ENCODE results near the gene CMIP. TPM values are rescaled to one million over a fixed set of nuclear protein-coding genes. Genes with fewer than 3 reads are reported as not detected.
A peak's percentile ranks its signal among the peaks of the same experiment; 100 is the strongest.
"Not testable (repeated sequence)": the region's sequence is repeated elsewhere in the genome, so short reads cannot be mapped to it uniquely, and the experiment has no call there.

The CMIP gene
- total and polyA plus RNA-seq, 3 experiments from 2014 or later: 1.0 to 24.4 (median 23.6) TPM

GRCh38 chr16:81522108-81522701 lies 77.6 kb downstream of the CMIP start:
- ChIA-PET POLR2A (interaction anchor here (1.7 to 2.3 kb wide), 2 partner anchors 52 to 76 kb away, joined by 4 to 6 read pairs; no protein-coding TSS in a partner anchor), CTCF (interaction anchor here (0.9 kb wide), 2 partner anchors 37 to 77 kb away, joined by 3 read pairs; no protein-coding TSS in a partner anchor)
- Histone ChIP-seq H3K4me3 (ENCODE audit: low read length) (no peak overlapping the region), H3K36me3 (ENCODE audit: insufficient read depth, low read length) (no peaks in the 10 kb centered on the region), H3K27ac (ENCODE audit: low read depth, low read length) (peak overlapping the region; percentile 91), H3K27me3 (ENCODE audit: insufficient read depth, low read length, poor library complexity, severe bottlenecking) (no peaks in the 10 kb centered on the region), H3K4me1 (ENCODE audit: insufficient read depth, low read length) (peaks cover 67% of the 10 kb centered on the region), H3K9me3 (ENCODE audit: low read length) (no peaks in the 10 kb centered on the region)
- peak overlapping the region; percentile 95 to 100 (median 99) for H3K27ac Mint-ChIP-seq
- peaks cover 0 to 4% (median 0%) of the 10 kb centered on the region in 5 donors for H3K9me3 Mint-ChIP-seq
- peak in 4 of 5 donors; percentile 27 to 81 (median 60) for DNase-seq
- peak overlapping the region; percentile 66 to 90 (median 77) for H3K4me3 Mint-ChIP-seq
- peaks cover 0 to 6% of the 10 kb centered on the region in 2 donors for H3K27me3 Mint-ChIP-seq
- peaks cover 70 to 77% (median 76%) of the 10 kb centered on the region in 3 donors for H3K4me1 Mint-ChIP-seq
- H3K36me3 Mint-ChIP-seq: peaks cover 0 to 12% (median 0%) of the 10 kb centered on the region in 3 donors

- H3K9me3 ChIP-seq (ENCODE audit: low read length); H3K27me3 ChIP-seq (ENCODE audit: insufficient read depth, low read length, poor library complexity, severe bottlenecking); CTCF ChIA-PET; H3K27me3 Mint-ChIP-seq; H3K9me3 Mint-ChIP-seq; H3K4me3 ChIP-seq (ENCODE audit: low read length); H3K36me3 Mint-ChIP-seq; H3K36me3 ChIP-seq (ENCODE audit: insufficient read depth, low read length); POLR2A ChIA-PET: not testable (repeated sequence)
- peak overlapping the region; percentile 55 to 90 (median 68) for H3K4me3 Mint-ChIP-seq
- peak overlapping the region; percentile 95 to 100 (median 99) for H3K27ac Mint-ChIP-seq
- Histone ChIP-seq H3K27ac (ENCODE audit: low read depth, low read length) (peak overlapping the region; percentile 91), H3K4me1 (ENCODE audit: insufficient read depth, low read length) (peaks cover 73% of the 10 kb centered on the region)
- H3K4me1 Mint-ChIP-seq: peaks cover 76 to 83% (median 83%) of the 10 kb centered on the region in 3 donors
- peak in 3 of 5 donors; percentile 14 to 59 (median 24) for DNase-seq
These were observed 78.2 kb downstream of the CMIP start for GRCh38 chr16:81522851-81523250.

- Mint-ChIP-seq H3K4me1 (peaks cover 82 to 90% (median 88%) of the 10 kb centered on the region in 3 donors), H3K9me3 (peaks cover 0 to 4% (median 0%) of the 10 kb centered on the region in 5 donors), H3K27ac (peak overlapping the region; percentile 95 to 100 (median 99)), H3K4me3 (peak overlapping the region; percentile 23 to 90 (median 66)), H3K27me3 (peaks cover 0 to 6% of the 10 kb centered on the region in 2 donors), H3K36me3 (peaks cover 0 to 5% (median 0%) of the 10 kb centered on the region in 3 donors)
- CTCF ChIA-PET: interaction anchor here (1.0 to 1.4 kb wide), 2 partner anchors 9 to 50 kb away, joined by 3 read pairs; no protein-coding TSS in a partner anchor
- POLR2A ChIA-PET: interaction anchor here (1.2 kb wide), 1 partner anchor 54 kb away, joined by 4 read pairs; no protein-coding TSS in a partner anchor
- Histone ChIP-seq H3K27me3 (ENCODE audit: insufficient read depth, low read length, poor library complexity, severe bottlenecking) (no peaks in the 10 kb centered on the region), H3K9me3 (ENCODE audit: low read length) (no peaks in the 10 kb centered on the region), H3K27ac (ENCODE audit: low read depth, low read length) (peak overlapping the region; percentile 91), H3K4me1 (ENCODE audit: insufficient read depth, low read length) (peaks cover 78% of the 10 kb centered on the region), H3K4me3 (ENCODE audit: low read length) (no peak overlapping the region), H3K36me3 (ENCODE audit: insufficient read depth, low read length) (no peaks in the 10 kb centered on the region)
- DNase-seq: peak in 4 of 5 donors; percentile 14 to 66 (median 28)
These were observed 78.9 kb downstream of the CMIP start for GRCh38 chr16:81523387-81524115.

- no peak overlapping the region for H3K4me3 ChIP-seq (ENCODE audit: low read length)
- H3K4me1 Mint-ChIP-seq: peaks cover 89 to 96% (median 94%) of the 10 kb centered on the region in 3 donors
- ChIA-PET POLR2A (interaction anchor here (1.2 kb wide), 1 partner anchor 54 kb away, joined by 4 read pairs; no protein-coding TSS in a partner anchor), CTCF (interaction anchor here (1.0 to 1.4 kb wide), 2 partner anchors 8 to 51 kb away, joined by 3 read pairs; no protein-coding TSS in a partner anchor)
- peaks cover 0 to 5% (median 0%) of the 10 kb centered on the region in 3 donors for H3K36me3 Mint-ChIP-seq
- H3K27ac Mint-ChIP-seq: peak overlapping the region; percentile 95 to 100 (median 99)
- peaks cover 0 to 4% (median 0%) of the 10 kb centered on the region in 5 donors for H3K9me3 Mint-ChIP-seq
- no peaks in the 10 kb centered on the region for H3K9me3 ChIP-seq (ENCODE audit: low read length)
- H3K27me3 ChIP-seq (ENCODE audit: insufficient read depth, low read length, poor library complexity, severe bottlenecking): no peaks in the 10 kb centered on the region
- peak overlapping the region; percentile 91 for H3K27ac ChIP-seq (ENCODE audit: low read depth, low read length)
- H3K27me3 Mint-ChIP-seq: peaks cover 0 to 6% of the 10 kb centered on the region in 2 donors
- H3K4me1 ChIP-seq (ENCODE audit: insufficient read depth, low read length): peaks cover 78% of the 10 kb centered on the region
- peak overlapping the region; percentile 45 to 70 (median 59) for H3K4me3 Mint-ChIP-seq
- no peaks in the 10 kb centered on the region for H3K36me3 ChIP-seq (ENCODE audit: insufficient read depth, low read length)
- DNase-seq: peak in 4 of 5 donors; percentile 71 to 89 (median 83)
These were observed 79.8 kb downstream of the CMIP start for GRCh38 chr16:81524382-81524781.

GRCh38 chr16:81524885-81525284 lies 80.3 kb downstream of the CMIP start:
- POLR2A ChIA-PET: interaction anchor here (0.6 kb wide), 1 partner anchor 226 kb away, joined by 7 read pairs; no protein-coding TSS in a partner anchor
- H3K9me3 Mint-ChIP-seq; H3K27me3 Mint-ChIP-seq; H3K36me3 Mint-ChIP-seq; H3K27me3 ChIP-seq (ENCODE audit: insufficient read depth, low read length, poor library complexity, severe bottlenecking); H3K9me3 ChIP-seq (ENCODE audit: low read length); DNase-seq; H3K4me3 ChIP-seq (ENCODE audit: low read length); H3K36me3 ChIP-seq (ENCODE audit: insufficient read depth, low read length): not testable (repeated sequence)
- peak overlapping the region; percentile 91 for H3K27ac ChIP-seq (ENCODE audit: low read depth, low read length)
- Mint-ChIP-seq H3K4me1 (peaks cover 87 to 93% (median 89%) of the 10 kb centered on the region in 3 donors), H3K4me3 (peak overlapping the region in 6 of 7 donors; percentile 45 to 70 (median 62)), H3K27ac (peak overlapping the region; percentile 95 to 100 (median 99))
- H3K4me1 ChIP-seq (ENCODE audit: insufficient read depth, low read length): peaks cover 77% of the 10 kb centered on the region
- CTCF ChIA-PET: interaction anchor here (1.0 kb wide), 1 partner anchor 7 kb away, joined by 3 read pairs; no protein-coding TSS in a partner anchor

- POLR2A ChIA-PET: interaction anchor here (0.8 to 1.3 kb wide), 4 partner anchors 27 to 212 kb away, joined by 3 to 4 read pairs (median 4); partner anchors contain the start of gene GAN
These were observed 81.6 kb downstream of the CMIP start for GRCh38 chr16:81526199-81526598.

GRCh38 chr16:81526935-81527334 lies 82.3 kb downstream of the CMIP start:
- H3K4me3 Mint-ChIP-seq: peak overlapping the region in 6 of 7 donors; percentile 60 to 82 (median 73)
- Histone ChIP-seq H3K9me3 (ENCODE audit: low read length) (no peaks in the 10 kb centered on the region), H3K4me1 (ENCODE audit: insufficient read depth, low read length) (peaks cover 56% of the 10 kb centered on the region), H3K36me3 (ENCODE audit: insufficient read depth, low read length) (no peaks in the 10 kb centered on the region), H3K27ac (ENCODE audit: low read depth, low read length) (peak overlapping the region; percentile 69), H3K4me3 (ENCODE audit: low read length) (no peak overlapping the region), H3K27me3 (ENCODE audit: insufficient read depth, low read length, poor library complexity, severe bottlenecking) (no peaks in the 10 kb centered on the region)
- H3K4me1 Mint-ChIP-seq: peaks cover 74 to 83% (median 80%) of the 10 kb centered on the region in 3 donors
- peak in 4 of 5 donors; percentile 16 to 62 (median 43) for DNase-seq
- H3K9me3 Mint-ChIP-seq: no peaks in the 10 kb centered on the region
- peak overlapping the region; percentile 82 to 99 (median 96) for H3K27ac Mint-ChIP-seq
- CTCF ChIA-PET: interaction anchor here (1.0 to 1.6 kb wide), 3 partner anchors 42 to 203 kb away, joined by 3 to 4 read pairs (median 3); no protein-coding TSS in a partner anchor
- POLR2A ChIA-PET: interaction anchor here (0.9 to 1.3 kb wide), 3 partner anchors 27 to 212 kb away, joined by 3 to 4 read pairs (median 4); partner anchors contain the start of gene GAN
- peaks cover 0 to 10% (median 0%) of the 10 kb centered on the region in 3 donors for H3K36me3 Mint-ChIP-seq
- H3K27me3 Mint-ChIP-seq: peaks cover 0 to 2% of the 10 kb centered on the region in 2 donors

More at GRCh38 chr16:81526199-81526598, 81.6 kb downstream of the CMIP start:
- peak overlapping the region in 3 of 7 donors; percentile 71 to 82 (median 75) for H3K4me3 Mint-ChIP-seq
- peaks cover 0 to 3% of the 10 kb centered on the region in 2 donors for H3K27me3 Mint-ChIP-seq
- CTCF ChIA-PET: interaction anchor here (0.9 to 1.6 kb wide), 2 partner anchors 57 to 204 kb away, joined by 3 read pairs; no protein-coding TSS in a partner anchor
- peaks cover 0 to 5% (median 0%) of the 10 kb centered on the region in 3 donors for H3K36me3 Mint-ChIP-seq
- DNase-seq: no peak
- peaks cover 81 to 85% (median 83%) of the 10 kb centered on the region in 3 donors for H3K4me1 Mint-ChIP-seq
- H3K27me3 ChIP-seq (ENCODE audit: insufficient read depth, low read length, poor library complexity, severe bottlenecking): no peaks in the 10 kb centered on the region
- no peaks in the 10 kb centered on the region for H3K9me3 ChIP-seq (ENCODE audit: low read length)
- no peaks in the 10 kb centered on the region for H3K36me3 ChIP-seq (ENCODE audit: insufficient read depth, low read length)
- H3K27ac Mint-ChIP-seq: peak overlapping the region; percentile 67 to 99 (median 95)
- H3K4me1 ChIP-seq (ENCODE audit: insufficient read depth, low read length): peaks cover 64% of the 10 kb centered on the region
- no peak overlapping the region for H3K4me3 ChIP-seq (ENCODE audit: low read length)
- H3K27ac ChIP-seq (ENCODE audit: low read depth, low read length): peak overlapping the region; percentile 69
- H3K9me3 Mint-ChIP-seq: peaks cover 0 to 2% (median 0%) of the 10 kb centered on the region in 5 donors

All from CD8-positive, alpha-beta memory T cell (primary cell).